ENCODE measurements around the gene NDUFB8.

- no peak for TF ChIP-seq TAF1 (IDR thresholded peaks at IDR 0.05; ENCODE audit: borderline replicate concordance, insufficient read depth, low read length)
- TF ChIP-seq SIN3A (IDR thresholded peaks at IDR 0.05; ENCODE audit: borderline replicate concordance, insufficient read depth, low read length), result no peak
- TF ChIP-seq, protein P1, sequence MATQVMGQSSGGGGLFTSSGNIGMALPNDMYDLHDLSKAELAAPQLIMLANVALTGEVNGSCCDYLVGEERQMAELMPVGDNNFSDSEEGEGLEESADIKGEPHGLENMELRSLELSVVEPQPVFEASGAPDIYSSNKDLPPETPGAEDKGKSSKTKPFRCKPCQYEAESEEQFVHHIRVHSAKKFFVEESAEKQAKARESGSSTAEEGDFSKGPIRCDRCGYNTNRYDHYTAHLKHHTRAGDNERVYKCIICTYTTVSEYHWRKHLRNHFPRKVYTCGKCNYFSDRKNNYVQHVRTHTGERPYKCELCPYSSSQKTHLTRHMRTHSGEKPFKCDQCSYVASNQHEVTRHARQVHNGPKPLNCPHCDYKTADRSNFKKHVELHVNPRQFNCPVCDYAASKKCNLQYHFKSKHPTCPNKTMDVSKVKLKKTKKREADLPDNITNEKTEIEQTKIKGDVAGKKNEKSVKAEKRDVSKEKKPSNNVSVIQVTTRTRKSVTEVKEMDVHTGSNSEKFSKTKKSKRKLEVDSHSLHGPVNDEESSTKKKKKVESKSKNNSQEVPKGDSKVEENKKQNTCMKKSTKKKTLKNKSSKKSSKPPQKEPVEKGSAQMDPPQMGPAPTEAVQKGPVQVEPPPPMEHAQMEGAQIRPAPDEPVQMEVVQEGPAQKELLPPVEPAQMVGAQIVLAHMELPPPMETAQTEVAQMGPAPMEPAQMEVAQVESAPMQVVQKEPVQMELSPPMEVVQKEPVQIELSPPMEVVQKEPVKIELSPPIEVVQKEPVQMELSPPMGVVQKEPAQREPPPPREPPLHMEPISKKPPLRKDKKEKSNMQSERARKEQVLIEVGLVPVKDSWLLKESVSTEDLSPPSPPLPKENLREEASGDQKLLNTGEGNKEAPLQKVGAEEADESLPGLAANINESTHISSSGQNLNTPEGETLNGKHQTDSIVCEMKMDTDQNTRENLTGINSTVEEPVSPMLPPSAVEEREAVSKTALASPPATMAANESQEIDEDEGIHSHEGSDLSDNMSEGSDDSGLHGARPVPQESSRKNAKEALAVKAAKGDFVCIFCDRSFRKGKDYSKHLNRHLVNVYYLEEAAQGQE (IDR thresholded peaks at IDR 0.05; ENCODE audit: insufficient read depth in 1 of 2, low read depth in 2 of 2, low read length in 2 of 2), result no peak
- no peak for TF ChIP-seq POLR2AphosphoS5 (IDR thresholded peaks at IDR 0.05; ENCODE audit: low read depth, low read length)
Measured at GRCh38 chr10:100501423-100501822, 28.2 kb downstream of the NDUFB8 start.

Data from PFSK-1 (cell line).